SJSA1 (cell line): ENCODE measurements around the gene NCBP2L. TPM values are rescaled to one million over a fixed set of nuclear protein-coding genes. Genes with fewer than 3 reads are reported as not detected.

Experiments used
- DNase-seq, 2 experiments: peaks; one replicate each; pipeline ENCODE4 v3.0.0-alpha.2; 2015 to 2020; ENCODE audit warnings: low spot score in 2 of 2, low read depth in 1 of 2
- H3K27ac ChIP-seq: fragments of 250-450 bp; sonication (Bioruptor Pico); 2 replicates; pipeline ENCODE4 v1.5.1; 2020; ENCODE audit warnings: mild to moderate bottlenecking, moderate library complexity
- H3K27me3 ChIP-seq: fragments of 250-450 bp; sonication (Bioruptor Pico); replicated peaks from 2 replicates; pipeline ENCODE4 v1.5.1; 2020; ENCODE audit warnings: mild to moderate bottlenecking, moderate library complexity
- H3K36me3 ChIP-seq: fragments of 250-450 bp; sonication (Bioruptor Pico); 2 replicates; pipeline ENCODE4 v1.5.1; 2020; ENCODE audit warnings: mild to moderate bottlenecking
- H3K4me1 ChIP-seq: fragments of 250-450 bp; sonication (Bioruptor Pico); replicated peaks from 2 replicates; pipeline ENCODE4 v1.6.1; 2021; ENCODE audit warnings: mild to moderate bottlenecking
- H3K4me3 ChIP-seq: fragments of 250-450 bp; sonication (Bioruptor Pico); 2 replicates; pipeline ENCODE4 v1.5.1; 2020; ENCODE audit warnings: mild to moderate bottlenecking
- H3K9me3 ChIP-seq: fragments of 250-450 bp; sonication (Bioruptor Pico); replicated peaks from 2 replicates; pipeline ENCODE4 v1.5.1; 2020; ENCODE audit warnings: mild to moderate bottlenecking
- total RNA-seq: library from RNA; depleted of rRNA; stranded (reverse); fragments of >200 nt; shearing (Covaris generic); gene quantifications from 2 replicates; pipeline ENCODE4 v1.2.3, GENCODE V29; 2014; rRNA removed

The NCBP2L gene
- total RNA-seq = not detected in 2 replicates

DNA sequence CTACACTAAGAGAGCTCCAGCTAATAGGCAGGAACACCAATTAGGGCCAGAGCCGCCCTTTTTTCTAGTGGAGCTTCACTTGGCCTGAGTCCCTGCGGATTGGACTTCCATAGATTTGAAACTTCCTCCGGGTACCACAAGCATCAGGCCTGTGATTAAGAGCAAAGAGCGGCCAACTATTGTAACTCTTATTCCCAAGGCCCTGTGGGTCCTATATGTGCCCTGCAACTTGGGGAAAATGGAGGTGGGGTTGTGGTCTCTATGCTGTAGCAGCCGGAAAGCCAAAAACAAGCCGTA lies at the start of gene NCBP2L:
TSS of gene NCBP2L (plus strand) at position 198 of the 297 bp plus-strand sequence. CDS start 16,488 bp downstream, outside the sequence.
- Histone ChIP-seq H3K27ac (no peak within 1 kb of the TSS), H3K9me3 (no peaks in the 10 kb centered on the region), H3K4me3 (no peak within 1 kb of the TSS; the same call in 1 of the 2 replicates), H3K36me3 (no peaks in the 10 kb centered on the region), H3K4me1 (peaks cover 6% of the 10 kb centered on the region; the same call in 1 of the 2 replicates), H3K27me3 (no peaks in the 10 kb centered on the region)
- no peak for DNase-seq

- H3K9me3 ChIP-seq = no peaks in the 10 kb centered on the region
- no peaks in the 10 kb centered on the region for H3K36me3 ChIP-seq
- H3K4me1 ChIP-seq = peaks cover 24% of the 10 kb centered on the region
- no peak for DNase-seq
- no peak overlapping the region for H3K4me3 ChIP-seq
- no peak overlapping the region for H3K27ac ChIP-seq
- H3K27me3 ChIP-seq = no peaks in the 10 kb centered on the region
Measured at GRCh38 chrX:107728371-107729099, 49.0 kb upstream of the NCBP2L start.

- Histone ChIP-seq H3K27ac (no peak overlapping the region), H3K9me3 (no peaks in the 10 kb centered on the region), H3K4me3 (no peak overlapping the region), H3K36me3 (no peaks in the 10 kb centered on the region), H3K4me1 (peaks cover 24% of the 10 kb centered on the region), H3K27me3 (no peaks in the 10 kb centered on the region)
- DNase-seq = no peak
Measured at GRCh38 chrX:107729558-107730297, 47.8 kb upstream of the NCBP2L start.

- Histone ChIP-seq H3K4me3 (no peak overlapping the region), H3K4me1 (peaks cover 24% of the 10 kb centered on the region), H3K27me3 (no peaks in the 10 kb centered on the region), H3K36me3 (no peaks in the 10 kb centered on the region), H3K9me3 (no peaks in the 10 kb centered on the region), H3K27ac (no peak overlapping the region)
- no peak for DNase-seq
Measured at GRCh38 chrX:107730298-107730655, 47.3 kb upstream of the NCBP2L start.

DNA sequence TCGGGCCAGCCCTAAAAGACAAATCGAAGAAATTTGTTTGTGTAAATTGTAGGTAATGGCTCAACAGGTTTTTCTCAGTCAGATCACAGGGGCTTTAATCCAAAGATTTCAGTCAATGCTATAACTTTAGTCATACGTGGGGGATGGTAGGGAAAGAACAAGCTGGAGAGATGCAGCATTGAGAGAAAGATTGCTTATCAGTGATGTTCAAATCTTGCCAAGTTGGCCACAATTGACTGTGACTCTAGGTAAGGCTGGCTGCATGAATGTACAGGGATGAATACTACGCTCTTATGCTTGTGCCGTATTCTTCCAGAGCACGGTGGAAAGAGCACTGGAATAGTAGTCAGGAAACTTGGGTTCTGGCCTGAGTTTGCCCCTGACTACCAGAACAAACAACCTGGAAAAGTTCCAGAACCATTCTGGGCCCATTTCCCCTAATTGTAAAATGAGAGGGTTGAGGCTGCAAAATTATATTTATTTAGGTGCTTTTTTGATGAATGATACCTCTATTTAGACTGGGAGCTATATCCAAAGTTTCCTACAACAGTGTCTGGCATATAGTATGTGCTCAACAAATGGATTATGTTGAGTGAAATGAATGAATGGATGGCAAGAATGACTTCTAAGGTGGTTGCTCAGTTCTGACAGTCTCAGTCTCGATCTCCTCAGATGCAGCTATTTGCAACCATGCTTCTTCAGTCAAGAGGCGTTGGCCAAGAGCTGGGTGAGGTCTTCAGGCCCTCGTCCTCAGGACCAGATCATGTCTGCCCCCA lies 46.4 kb upstream of the NCBP2L start:
- Histone ChIP-seq H3K4me1 (peaks cover 21% of the 10 kb centered on the region), H3K27ac (no peak overlapping the region), H3K4me3 (no peak overlapping the region), H3K9me3 (no peaks in the 10 kb centered on the region), H3K27me3 (no peaks in the 10 kb centered on the region), H3K36me3 (no peaks in the 10 kb centered on the region)
- no peak for DNase-seq

DNA sequence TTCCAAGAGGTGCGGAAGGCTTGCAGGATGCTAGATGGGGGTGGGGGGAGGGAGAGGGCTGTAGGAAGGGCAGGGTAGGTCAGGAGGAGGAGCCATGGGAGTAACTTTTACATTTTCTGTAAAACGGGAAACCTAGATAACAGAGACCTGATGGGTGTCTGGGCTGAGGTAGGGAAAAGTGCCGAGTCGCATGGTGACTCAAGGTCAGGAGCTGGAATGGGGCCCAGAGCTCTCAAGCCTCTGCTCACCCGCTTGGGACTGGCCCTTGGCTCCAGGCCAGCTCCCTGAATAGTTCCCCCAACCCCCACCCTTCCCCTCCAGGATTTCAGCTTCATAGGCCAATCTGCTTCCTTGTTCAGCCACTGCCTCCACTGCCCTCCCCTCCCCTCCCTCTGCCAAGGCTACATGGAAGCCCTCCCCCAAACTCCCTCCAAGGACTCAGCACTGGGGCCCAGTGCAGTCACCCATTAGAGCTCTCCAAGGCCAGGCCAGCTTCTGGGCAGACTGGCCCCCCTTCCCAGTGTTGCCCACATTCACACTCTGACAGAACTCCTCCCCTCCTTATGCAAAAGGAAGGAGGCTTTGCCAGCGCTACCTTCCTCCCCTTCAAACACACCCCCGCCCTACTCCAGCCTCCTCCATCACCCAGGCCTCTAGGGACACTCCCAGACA lies 45.6 kb upstream of the NCBP2L start:
- Histone ChIP-seq H3K4me3 (no peak overlapping the region), H3K4me1 (peaks cover 21% of the 10 kb centered on the region), H3K36me3 (no peaks in the 10 kb centered on the region), H3K9me3 (no peaks in the 10 kb centered on the region), H3K27me3 (no peaks in the 10 kb centered on the region), H3K27ac (no peak overlapping the region)
- DNase-seq = peak; percentile 48 to 75

DNA sequence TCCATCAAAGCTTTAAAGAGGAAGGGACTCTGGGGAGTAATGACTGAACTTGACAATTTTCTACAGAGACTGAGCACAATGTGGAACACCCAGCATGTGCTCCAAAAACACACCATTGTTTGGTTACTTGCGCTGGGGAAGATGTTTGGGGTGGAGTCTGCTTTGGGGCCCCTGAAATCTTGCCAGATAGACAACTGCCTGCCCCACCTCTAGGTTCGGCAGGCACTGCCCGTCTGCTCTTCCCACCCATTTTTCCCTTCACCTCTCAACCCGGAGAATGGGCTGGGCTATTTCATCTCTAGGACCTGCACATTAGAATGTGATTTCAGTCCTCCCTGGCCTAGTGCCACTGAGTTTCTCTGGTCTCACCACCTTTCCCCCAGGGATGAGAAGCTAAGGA lies 43.8 kb upstream of the NCBP2L start:
- Histone ChIP-seq H3K9me3 (no peaks in the 10 kb centered on the region), H3K27me3 (no peaks in the 10 kb centered on the region), H3K36me3 (no peaks in the 10 kb centered on the region), H3K27ac (no peak overlapping the region), H3K4me1 (peaks cover 21% of the 10 kb centered on the region), H3K4me3 (no peak overlapping the region)
- DNase-seq = no peak

GRCh38 chrX:107734646-107735045 lies 42.9 kb upstream of the NCBP2L start:
- no peak for DNase-seq
- Histone ChIP-seq H3K27ac (no peak overlapping the region), H3K36me3 (no peaks in the 10 kb centered on the region), H3K27me3 (no peaks in the 10 kb centered on the region), H3K4me1 (peaks cover 21% of the 10 kb centered on the region), H3K9me3 (no peaks in the 10 kb centered on the region), H3K4me3 (no peak overlapping the region)

DNA sequence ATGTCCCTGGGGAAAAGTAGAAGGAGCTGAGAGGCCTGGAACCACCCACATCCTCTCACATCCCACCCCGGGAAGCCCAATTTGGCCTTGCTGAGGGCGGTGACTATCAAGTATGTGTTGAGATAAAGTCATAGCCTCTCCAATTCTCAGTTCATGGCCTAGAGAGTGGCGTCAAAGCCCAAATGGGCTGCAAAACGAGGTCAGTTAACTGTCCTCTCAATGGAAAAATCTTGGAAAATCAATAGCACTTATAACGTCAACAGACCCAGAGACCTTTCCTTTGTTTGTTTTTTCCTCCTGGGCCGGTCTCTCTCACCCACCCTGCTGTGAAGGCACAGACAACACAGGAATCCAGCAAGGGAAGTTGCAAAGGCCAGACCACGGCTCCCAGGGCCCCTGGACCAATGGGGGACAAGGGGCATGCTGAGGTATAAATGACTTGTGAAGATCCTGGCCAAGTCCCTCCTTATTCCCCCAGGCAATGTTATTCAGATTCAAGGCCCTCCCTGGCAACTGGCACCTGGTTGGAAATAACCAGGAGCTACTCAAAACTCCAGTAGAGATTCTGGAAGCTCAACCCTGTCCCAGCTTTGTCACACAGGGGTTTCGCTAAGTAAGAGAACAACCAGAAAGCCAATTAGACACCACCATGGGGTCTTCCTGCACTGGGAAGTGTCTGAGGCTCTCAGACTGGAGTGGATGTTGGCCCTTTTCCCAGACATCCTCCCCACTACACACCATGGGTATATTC lies 40.6 kb upstream of the NCBP2L start:
- Histone ChIP-seq H3K4me3 (no peak overlapping the region), H3K27ac (no peak overlapping the region), H3K9me3 (no peaks in the 10 kb centered on the region), H3K4me1 (peaks cover 3% of the 10 kb centered on the region), H3K36me3 (no peaks in the 10 kb centered on the region), H3K27me3 (no peaks in the 10 kb centered on the region)
- DNase-seq = no peak

- no peak for DNase-seq
Measured at GRCh38 chrX:107738272-107738671, 39.3 kb upstream of the NCBP2L start.

DNA sequence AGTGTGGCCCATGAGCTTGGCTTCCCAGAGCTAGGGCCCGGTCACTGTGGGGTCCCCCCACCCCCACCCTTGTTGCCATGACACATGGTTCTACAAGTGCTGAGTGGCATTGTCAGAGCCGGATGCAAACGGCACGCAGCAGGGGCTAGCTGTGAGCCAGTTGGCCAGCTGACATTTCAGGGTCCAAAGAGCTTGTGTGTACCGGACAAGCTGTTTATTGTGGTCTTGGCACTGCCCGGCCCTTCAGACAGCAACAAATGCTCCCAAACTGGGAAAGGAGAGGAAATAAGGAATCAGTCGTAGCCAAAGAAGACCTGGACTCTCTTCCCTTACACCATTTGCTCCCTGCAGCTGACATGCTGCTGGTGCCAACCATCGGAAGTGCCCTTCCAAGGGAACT lies 38.8 kb upstream of the NCBP2L start:
- no peaks in the 10 kb centered on the region for H3K27me3 ChIP-seq
- H3K4me3 ChIP-seq = no peak overlapping the region
- no peaks in the 10 kb centered on the region for H3K36me3 ChIP-seq
- H3K9me3 ChIP-seq = no peaks in the 10 kb centered on the region
- H3K4me1 ChIP-seq = peaks cover 10% of the 10 kb centered on the region
- no peak overlapping the region for H3K27ac ChIP-seq
- DNase-seq = no peak

More at GRCh38 chrX:107738272-107738671, 39.3 kb upstream of the NCBP2L start:
- Histone ChIP-seq H3K27ac (no peak overlapping the region), H3K36me3 (no peaks in the 10 kb centered on the region), H3K4me3 (no peak overlapping the region), H3K9me3 (no peaks in the 10 kb centered on the region), H3K27me3 (no peaks in the 10 kb centered on the region), H3K4me1 (peaks cover 10% of the 10 kb centered on the region)

DNA sequence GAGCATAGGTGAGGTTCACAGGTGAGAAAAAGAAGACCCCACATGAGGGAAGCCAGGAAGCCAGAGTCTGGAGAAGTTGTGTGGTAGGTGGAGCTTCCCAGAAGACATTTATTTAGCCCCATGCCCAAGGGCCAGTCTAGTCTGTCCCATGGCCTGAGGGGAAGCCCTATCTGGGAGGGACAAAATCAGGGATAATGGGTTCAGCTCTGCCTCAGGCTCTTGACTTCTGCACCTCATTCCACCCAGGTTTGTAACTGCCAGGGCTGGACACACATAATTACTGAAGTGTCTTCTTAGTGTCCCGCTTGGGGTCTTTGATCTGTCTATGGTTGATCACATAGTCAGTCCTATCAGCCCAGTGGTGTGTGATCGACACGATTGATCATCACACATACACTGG lies 38.0 kb upstream of the NCBP2L start:
- DNase-seq = no peak
- no peak overlapping the region for H3K4me3 ChIP-seq
- H3K4me1 ChIP-seq = peaks cover 10% of the 10 kb centered on the region
- no peaks in the 10 kb centered on the region for H3K27me3 ChIP-seq
- no peaks in the 10 kb centered on the region for H3K36me3 ChIP-seq
- H3K27ac ChIP-seq = no peak overlapping the region
- H3K9me3 ChIP-seq = no peaks in the 10 kb centered on the region

DNA sequence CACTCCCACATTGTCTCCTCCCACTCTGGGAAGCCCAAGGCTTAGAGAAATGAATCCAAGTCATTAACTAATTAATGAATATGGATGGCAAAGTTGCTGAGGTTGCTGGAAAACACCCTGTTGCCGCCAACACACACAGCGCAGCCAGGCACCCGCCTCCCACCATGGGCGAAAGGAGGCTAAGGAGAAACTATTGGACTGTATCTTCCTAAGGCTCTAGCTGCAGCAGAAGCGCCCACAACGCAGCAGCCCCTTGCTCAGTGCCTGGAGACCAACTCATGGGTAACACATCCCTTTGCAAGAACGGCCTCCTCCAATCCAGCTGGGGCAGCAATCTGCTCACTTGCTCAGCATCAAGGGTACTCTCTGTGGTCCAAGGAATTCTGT lies 36.1 kb upstream of the NCBP2L start:
- peaks cover 10% of the 10 kb centered on the region for H3K4me1 ChIP-seq
- DNase-seq = no peak
- H3K36me3 ChIP-seq = no peaks in the 10 kb centered on the region
- H3K27ac ChIP-seq = no peak overlapping the region
- H3K27me3 ChIP-seq = no peaks in the 10 kb centered on the region
- no peak overlapping the region for H3K4me3 ChIP-seq
- H3K9me3 ChIP-seq = no peaks in the 10 kb centered on the region
